DND-41 (cell line): ENCODE data around the gene TLCD5.

Experiments
- ATAC-seq: fragments of 200-7000 bp; cut with Tn5 transposase; 3 replicates; pipeline ENCODE4 v1.9.1; 2021; ENCODE audit warnings: low read depth; ENCODE audit not compliant: insufficient read depth
- DNase-seq: peaks from one replicate; pipeline ENCODE4 v3.0.0-alpha.2; 2020
- H2AFZ ChIP-seq: 2 replicates; pipeline ENCODE4 v1.6.0; 2012; ENCODE audit warnings: low read depth, low read length
- H3K27ac ChIP-seq: 2 replicates; pipeline ENCODE4 v1.5.1; 2012; ENCODE audit warnings: low read length, inconsistent platforms
- H3K27me3 ChIP-seq: fragments of 200-600 bp; sonication (generic); 2 replicates; pipeline ENCODE4 v1.6.0; 2012; ENCODE audit warnings: low read length, mild to moderate bottlenecking, inconsistent platforms; ENCODE audit not compliant: insufficient read depth, poor library complexity
- H3K36me3 ChIP-seq: 2 replicates; pipeline ENCODE4 v1.5.1; 2012; ENCODE audit warnings: low read length, inconsistent platforms; ENCODE audit not compliant: insufficient read depth
- H3K4me1 ChIP-seq: 2 replicates; pipeline ENCODE4 v1.5.1; 2012; ENCODE audit warnings: mild to moderate bottlenecking, low read length; ENCODE audit not compliant: insufficient read depth
- H3K4me2 ChIP-seq: 2 replicates; pipeline ENCODE4 v1.6.0; 2012; ENCODE audit warnings: mild to moderate bottlenecking, moderate library complexity, low read length, inconsistent platforms; ENCODE audit not compliant: insufficient read depth
- H3K4me3 ChIP-seq, 2 experiments: fragments of 200-600 bp in 1 of 2; shearing (Covaris generic) in 1 of 2; 2 replicates each; pipeline ENCODE4 v1.5.1; 2012 to 2016; ENCODE audit warnings: inconsistent platforms in 2 of 2, low read length in 2 of 2, mild to moderate bottlenecking in 2 of 2, low read depth in 1 of 2, moderate library complexity in 1 of 2
- H3K79me2 ChIP-seq: 2 replicates; pipeline ENCODE4 v1.6.0; 2012; ENCODE audit warnings: low read length, inconsistent platforms; ENCODE audit not compliant: insufficient read depth
- H3K9ac ChIP-seq: 2 replicates; pipeline ENCODE4 v1.6.0; 2012; ENCODE audit warnings: low read depth, mild to moderate bottlenecking, inconsistent platforms, low read length, moderate library complexity
- H3K9me3 ChIP-seq: 2 replicates; pipeline ENCODE4 v1.5.1; 2012; ENCODE audit warnings: low read length, moderate library complexity, mild to moderate bottlenecking, inconsistent platforms; ENCODE audit not compliant: insufficient read depth, severe bottlenecking
- H4K20me1 ChIP-seq: 2 replicates; pipeline ENCODE4 v1.6.0; 2012; ENCODE audit warnings: low read length; ENCODE audit not compliant: insufficient read depth
- CTCF ChIP-seq: IDR thresholded peaks from 2 replicates; pipeline ENCODE4 v1.5.1; 2012; ENCODE audit warnings: borderline replicate concordance, low read length, moderate library complexity, mild to moderate bottlenecking; ENCODE audit not compliant: poor library complexity, severe bottlenecking; ENCODE audit errors: extremely low read depth
- EZH2 ChIP-seq: IDR thresholded peaks from 3 replicates; pipeline ENCODE4 v1.6.1; 2012; ENCODE audit warnings: borderline replicate concordance, low read depth, mild to moderate bottlenecking, moderate library complexity, low read length, inconsistent platforms; ENCODE audit not compliant: severe bottlenecking

Gene TLCD5

GRCh38 chr11:120281143-120281795 is 43.8 kb upstream of the TLCD5 start:
- H3K36me3 ChIP-seq = no peaks in the 10 kb centered on the region
- H3K4me3 ChIP-seq = no peak overlapping the region
- peaks cover 43% of the 10 kb centered on the region for H3K27me3 ChIP-seq
- H3K79me2 ChIP-seq = no peaks in the 10 kb centered on the region
- DNase-seq (no peak), ATAC-seq (no peak)
- H3K4me2 ChIP-seq = no peak overlapping the region
- no peak overlapping the region for H3K9ac ChIP-seq
- no peak overlapping the region for H3K27ac ChIP-seq
- H3K9me3 ChIP-seq = no peaks in the 10 kb centered on the region
- peaks cover 7% of the 10 kb centered on the region; the same call in 1 of the 2 replicates for H4K20me1 ChIP-seq
- H2AFZ ChIP-seq = no peak overlapping the region
- no peak for TF ChIP-seq EZH2
- no peak for TF ChIP-seq CTCF
- H3K4me1 ChIP-seq = no peaks in the 10 kb centered on the region

- no peak overlapping the region for H3K27ac ChIP-seq
- peaks cover 45% of the 10 kb centered on the region for H3K27me3 ChIP-seq
- no peaks in the 10 kb centered on the region for H3K4me1 ChIP-seq
- H4K20me1 ChIP-seq = peaks cover 7% of the 10 kb centered on the region; the same call in 1 of the 2 replicates
- H3K9me3 ChIP-seq = no peaks in the 10 kb centered on the region
- no peak overlapping the region for H3K4me3 ChIP-seq
- ATAC-seq = no peak
- H3K79me2 ChIP-seq = no peaks in the 10 kb centered on the region
- no peak for DNase-seq
- no peak overlapping the region for H3K4me2 ChIP-seq
- no peak overlapping the region for H3K9ac ChIP-seq
- TF ChIP-seq EZH2 = no peak
- no peak for TF ChIP-seq CTCF
- H2AFZ ChIP-seq = no peak overlapping the region
- H3K36me3 ChIP-seq = no peaks in the 10 kb centered on the region
Measured at GRCh38 chr11:120283124-120283523, 42.0 kb upstream of the TLCD5 start.

DNA sequence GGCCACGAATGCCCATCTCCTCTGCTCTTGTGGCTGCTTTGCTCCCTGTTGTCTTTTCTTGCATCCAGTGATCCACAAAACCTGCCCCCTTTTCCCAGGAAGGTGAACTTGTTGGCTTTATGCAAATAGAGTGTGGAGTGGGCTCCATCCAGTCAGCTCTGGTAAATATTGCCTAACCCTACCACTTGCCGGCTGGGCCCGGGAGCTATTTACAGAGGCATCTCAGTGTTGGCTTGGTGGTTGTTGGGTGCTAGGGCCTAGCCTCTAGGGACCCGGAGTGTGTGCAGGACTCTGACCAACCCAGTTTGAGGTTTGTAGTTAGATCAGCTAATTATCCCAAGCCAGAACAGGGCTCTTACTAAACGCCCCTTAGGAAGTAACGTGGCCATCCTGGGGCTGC is 40.8 kb upstream of the TLCD5 start:
- no peak for TF ChIP-seq CTCF
- no peak for TF ChIP-seq EZH2
- DNase-seq (no peak), ATAC-seq (no peak)
- Histone ChIP-seq H3K79me2 (no peaks in the 10 kb centered on the region), H3K9ac (no peak overlapping the region), H3K9me3 (no peaks in the 10 kb centered on the region), H4K20me1 (peaks cover 7% of the 10 kb centered on the region; the same call in 1 of the 2 replicates), H2AFZ (no peak overlapping the region), H3K4me1 (no peaks in the 10 kb centered on the region), H3K27me3 (peaks cover 45% of the 10 kb centered on the region), H3K4me3 (no peak overlapping the region), H3K4me2 (no peak overlapping the region), H3K36me3 (no peaks in the 10 kb centered on the region), H3K27ac (no peak overlapping the region)
